ENCODE data around the gene DCUN1D4. TPM values are rescaled to one million over a fixed set of nuclear protein-coding genes. Genes with fewer than 3 reads are reported as not detected.

Gene DCUN1D4
- total RNA-seq, 2 experiments from 2014 or later, result 25.7 to 34.1 TPM

GRCh38 chr4:51862199-51862598, 19.2 kb downstream of the DCUN1D4 start:
- Mint-ChIP-seq H3K4me3 (no peak overlapping the region), H3K4me1 (no peaks in the 10 kb centered on the region), H3K27me3 (no peaks in the 10 kb centered on the region), H3K9me3 (no peaks in the 10 kb centered on the region), H3K27ac (no peak overlapping the region), H3K36me3 (ENCODE audit: low read depth) (peaks cover 13% of the 10 kb centered on the region)
- ChIA-PET CTCF (interaction anchor here (0.7 kb wide), 1 partner anchor 45 kb away, joined by 3 read pairs; no protein-coding TSS in a partner anchor), POLR2A (no interaction called here)
- no peak for DNase-seq

DNA sequence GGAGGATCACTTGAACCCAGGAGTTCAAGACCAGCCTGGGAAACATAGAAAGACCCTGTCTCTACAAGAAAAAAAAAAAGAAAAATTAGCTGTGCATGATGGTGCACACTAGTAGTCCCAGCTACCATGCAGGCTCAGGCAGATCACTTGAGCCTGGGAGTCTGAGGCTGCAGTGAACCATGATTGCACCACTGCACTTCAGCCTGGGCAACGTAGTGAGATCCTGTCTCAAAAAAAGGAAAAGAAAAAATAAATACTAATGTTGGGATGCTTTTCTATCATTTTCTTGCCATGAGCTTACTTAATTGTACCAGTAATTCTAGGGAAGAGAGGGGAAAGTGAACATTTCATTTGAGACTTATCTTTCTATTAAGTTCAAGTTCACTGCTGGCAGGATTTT, 19.8 kb downstream of the DCUN1D4 start:
- no peak overlapping the region for H3K27ac Mint-ChIP-seq
- H3K4me3 Mint-ChIP-seq, result no peak overlapping the region
- no peaks in the 10 kb centered on the region for H3K9me3 Mint-ChIP-seq
- no peaks in the 10 kb centered on the region for H3K4me1 Mint-ChIP-seq
- ChIA-PET POLR2A (no interaction called here), CTCF (interaction anchor here (0.8 kb wide), 1 partner anchor 17 kb away, joined by 3 read pairs; no protein-coding TSS in a partner anchor)
- H3K36me3 Mint-ChIP-seq (ENCODE audit: low read depth), result peaks cover 10% of the 10 kb centered on the region
- H3K27me3 Mint-ChIP-seq, result no peaks in the 10 kb centered on the region
- no peak for DNase-seq

DNA sequence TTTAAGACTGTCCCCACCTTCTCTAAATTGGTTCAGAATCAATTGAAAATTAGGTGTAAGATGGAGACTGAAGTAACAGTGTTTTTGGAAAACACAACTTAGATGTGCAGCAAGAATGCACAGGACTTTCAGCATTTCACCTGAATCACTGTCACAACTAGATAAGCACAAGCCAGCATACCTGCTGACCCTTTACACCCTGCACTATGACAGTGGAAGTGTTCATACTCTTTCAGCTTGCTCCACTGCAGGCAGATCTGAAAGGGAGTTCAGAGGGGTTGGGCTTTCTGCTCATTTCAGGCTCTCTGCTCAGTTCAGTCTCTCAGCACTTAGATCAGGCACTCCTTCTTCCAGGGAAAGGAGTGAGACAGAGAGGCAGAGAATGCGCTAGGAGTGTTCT, 22.8 kb downstream of the DCUN1D4 start:
- Mint-ChIP-seq H3K4me1 (no peaks in the 10 kb centered on the region), H3K4me3 (no peak overlapping the region), H3K36me3 (ENCODE audit: low read depth) (peaks cover 10% of the 10 kb centered on the region), H3K9me3 (no peaks in the 10 kb centered on the region), H3K27ac (no peak overlapping the region), H3K27me3 (no peaks in the 10 kb centered on the region)
- no peak for DNase-seq
- POLR2A ChIA-PET, result no interaction called here
- CTCF ChIA-PET, result no interaction called here

GRCh38 chr4:51866835-51867234, 23.9 kb downstream of the DCUN1D4 start:
- Mint-ChIP-seq H3K9me3 (no peaks in the 10 kb centered on the region), H3K36me3 (ENCODE audit: low read depth) (peaks cover 16% of the 10 kb centered on the region), H3K4me1 (no peaks in the 10 kb centered on the region), H3K27me3 (no peaks in the 10 kb centered on the region), H3K4me3 (no peak overlapping the region), H3K27ac (no peak overlapping the region)
- DNase-seq, result no peak
- ChIA-PET CTCF (no interaction called here), POLR2A (no interaction called here)

GRCh38 chr4:51867689-51868448, 24.9 kb downstream of the DCUN1D4 start:
- H3K27ac Mint-ChIP-seq, result no peak overlapping the region
- POLR2A ChIA-PET, result no interaction called here
- no peak for DNase-seq
- peaks cover 22% of the 10 kb centered on the region for H3K36me3 Mint-ChIP-seq (ENCODE audit: low read depth)
- H3K4me1 Mint-ChIP-seq, result no peaks in the 10 kb centered on the region
- no peaks in the 10 kb centered on the region for H3K9me3 Mint-ChIP-seq
- no peak overlapping the region for H3K4me3 Mint-ChIP-seq
- CTCF ChIA-PET, result no interaction called here
- no peaks in the 10 kb centered on the region for H3K27me3 Mint-ChIP-seq

DNA sequence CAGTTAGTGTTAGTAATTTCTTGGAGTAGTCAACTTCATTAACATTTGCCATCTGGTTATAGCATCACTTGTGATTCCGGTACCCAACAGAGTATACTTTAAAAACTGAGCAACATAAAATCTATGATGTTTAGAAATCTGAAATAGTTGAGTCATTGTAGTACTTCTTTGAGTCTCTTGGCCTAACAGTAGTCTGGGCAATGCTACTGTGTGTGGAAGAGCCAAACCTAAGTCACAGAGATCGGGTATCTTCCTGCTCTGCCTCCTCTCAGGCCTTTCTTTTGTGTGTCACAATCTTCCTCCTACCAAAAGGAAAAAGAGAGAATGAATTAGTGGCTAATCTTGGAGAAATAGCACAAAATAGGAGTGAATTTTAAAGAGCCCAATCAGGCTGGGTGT, 25.5 kb downstream of the DCUN1D4 start:
- CTCF ChIA-PET, result no interaction called here
- no peaks in the 10 kb centered on the region for H3K9me3 Mint-ChIP-seq
- DNase-seq, result no peak
- H3K4me1 Mint-ChIP-seq, result no peaks in the 10 kb centered on the region
- H3K36me3 Mint-ChIP-seq (ENCODE audit: low read depth), result peaks cover 22% of the 10 kb centered on the region
- no peaks in the 10 kb centered on the region for H3K27me3 Mint-ChIP-seq
- POLR2A ChIA-PET, result no interaction called here
- no peak overlapping the region for H3K27ac Mint-ChIP-seq
- H3K4me3 Mint-ChIP-seq, result no peak overlapping the region

DNA sequence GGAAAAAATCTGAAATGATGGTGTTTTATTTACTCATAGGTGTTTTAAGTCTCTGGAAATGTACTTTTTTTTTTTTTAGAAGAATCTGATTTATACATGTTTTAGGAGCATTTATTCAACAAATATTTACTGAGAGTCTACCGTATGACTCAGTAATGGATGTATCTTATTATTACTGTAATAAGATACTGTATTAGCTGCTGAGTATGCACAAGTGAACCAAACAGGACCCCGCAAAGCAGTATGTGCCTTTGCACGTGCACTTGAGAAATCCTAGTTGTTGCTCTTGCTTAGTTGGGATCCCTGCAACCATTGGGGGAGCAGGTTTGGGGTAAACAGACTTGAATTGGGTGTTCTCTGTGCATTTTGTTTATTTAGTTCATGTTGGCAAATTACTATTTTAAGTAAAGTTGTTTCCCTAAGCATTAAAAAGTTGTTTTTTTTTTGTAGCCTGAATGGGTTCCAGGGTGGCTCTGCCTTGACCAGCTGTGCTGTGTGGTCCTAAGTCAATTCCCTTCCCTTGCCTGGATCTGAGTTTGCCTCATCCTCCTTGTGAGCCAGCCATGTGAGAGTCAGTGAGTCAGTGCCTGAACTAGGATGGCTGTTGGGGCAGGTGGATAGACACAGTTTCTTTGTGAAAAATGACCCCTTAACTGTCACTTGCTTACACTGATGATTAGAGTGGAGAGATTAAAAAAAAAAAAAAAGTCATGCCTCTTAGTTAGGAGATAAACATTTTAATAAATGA, 27.7 kb downstream of the DCUN1D4 start:
- Mint-ChIP-seq H3K36me3 (ENCODE audit: low read depth) (peaks cover 31% of the 10 kb centered on the region), H3K4me3 (no peak overlapping the region), H3K27ac (no peak overlapping the region), H3K27me3 (no peaks in the 10 kb centered on the region), H3K4me1 (no peaks in the 10 kb centered on the region), H3K9me3 (no peaks in the 10 kb centered on the region)
- ChIA-PET CTCF (interaction anchor here (0.7 kb wide), 1 partner anchor 139 kb away, joined by 8 read pairs; no protein-coding TSS in a partner anchor), POLR2A (no interaction called here)
- DNase-seq, result no peak

DNA sequence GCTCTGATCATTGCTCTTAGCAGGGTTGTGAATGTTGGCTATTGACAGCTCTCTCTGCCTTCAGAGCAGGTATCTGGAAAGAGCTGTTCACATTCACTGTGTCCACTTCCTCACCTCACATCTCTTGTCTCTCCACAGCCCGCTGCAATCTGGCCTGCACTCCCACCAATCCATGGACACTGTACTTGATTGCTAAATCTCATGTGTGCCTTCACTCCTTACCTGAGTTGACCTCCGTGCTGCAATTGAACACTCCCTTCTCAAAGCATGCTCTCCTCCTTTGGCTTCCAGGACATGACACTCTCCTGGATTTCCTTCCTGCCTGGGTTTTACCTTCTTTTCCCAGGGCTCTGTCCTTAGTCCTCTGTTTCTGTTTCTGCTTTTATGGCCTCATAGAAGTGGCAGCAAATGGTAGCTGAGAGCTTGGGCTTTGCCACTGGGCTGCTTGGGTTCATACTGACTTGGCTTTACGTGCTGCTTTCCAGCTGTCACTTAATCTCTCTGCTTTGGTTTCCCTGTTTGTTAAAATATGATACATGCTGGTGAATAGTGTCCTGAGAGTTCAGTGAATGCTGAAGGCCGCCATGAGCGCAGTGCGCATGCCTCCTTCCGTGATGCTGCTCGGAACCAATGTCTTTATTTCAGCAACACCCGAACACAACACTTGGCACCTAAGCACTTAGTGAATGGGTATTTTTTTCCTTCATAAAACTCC, 29.5 kb downstream of the DCUN1D4 start:
- H3K4me3 Mint-ChIP-seq, result no peak overlapping the region
- peaks cover 39% of the 10 kb centered on the region for H3K36me3 Mint-ChIP-seq (ENCODE audit: low read depth)
- CTCF ChIA-PET, result no interaction called here
- DNase-seq, result no peak
- no peaks in the 10 kb centered on the region for H3K27me3 Mint-ChIP-seq
- H3K27ac Mint-ChIP-seq, result no peak overlapping the region
- H3K4me1 Mint-ChIP-seq, result no peaks in the 10 kb centered on the region
- H3K9me3 Mint-ChIP-seq, result no peaks in the 10 kb centered on the region
- POLR2A ChIA-PET, result no interaction called here

GRCh38 chr4:51874551-51874950, 31.6 kb downstream of the DCUN1D4 start:
- H3K4me3 Mint-ChIP-seq, result no peak overlapping the region
- no peaks in the 10 kb centered on the region for H3K9me3 Mint-ChIP-seq
- ChIA-PET CTCF (no interaction called here), POLR2A (no interaction called here)
- peaks cover 42% of the 10 kb centered on the region for H3K36me3 Mint-ChIP-seq (ENCODE audit: low read depth)
- no peak overlapping the region for H3K27ac Mint-ChIP-seq
- DNase-seq, result no peak
- no peaks in the 10 kb centered on the region for H3K27me3 Mint-ChIP-seq
- no peaks in the 10 kb centered on the region for H3K4me1 Mint-ChIP-seq

- DNase-seq, result no peak
- Mint-ChIP-seq H3K4me3 (no peak overlapping the region), H3K36me3 (ENCODE audit: low read depth) (peaks cover 32% of the 10 kb centered on the region), H3K27me3 (no peaks in the 10 kb centered on the region), H3K4me1 (no peaks in the 10 kb centered on the region), H3K27ac (no peak overlapping the region), H3K9me3 (no peaks in the 10 kb centered on the region)
- ChIA-PET POLR2A (no interaction called here), CTCF (interaction anchor here (0.6 kb wide), 1 partner anchor 413 kb away, joined by 3 read pairs; no protein-coding TSS in a partner anchor)
Measured at GRCh38 chr4:51878431-51878830, 35.5 kb downstream of the DCUN1D4 start.

DNA sequence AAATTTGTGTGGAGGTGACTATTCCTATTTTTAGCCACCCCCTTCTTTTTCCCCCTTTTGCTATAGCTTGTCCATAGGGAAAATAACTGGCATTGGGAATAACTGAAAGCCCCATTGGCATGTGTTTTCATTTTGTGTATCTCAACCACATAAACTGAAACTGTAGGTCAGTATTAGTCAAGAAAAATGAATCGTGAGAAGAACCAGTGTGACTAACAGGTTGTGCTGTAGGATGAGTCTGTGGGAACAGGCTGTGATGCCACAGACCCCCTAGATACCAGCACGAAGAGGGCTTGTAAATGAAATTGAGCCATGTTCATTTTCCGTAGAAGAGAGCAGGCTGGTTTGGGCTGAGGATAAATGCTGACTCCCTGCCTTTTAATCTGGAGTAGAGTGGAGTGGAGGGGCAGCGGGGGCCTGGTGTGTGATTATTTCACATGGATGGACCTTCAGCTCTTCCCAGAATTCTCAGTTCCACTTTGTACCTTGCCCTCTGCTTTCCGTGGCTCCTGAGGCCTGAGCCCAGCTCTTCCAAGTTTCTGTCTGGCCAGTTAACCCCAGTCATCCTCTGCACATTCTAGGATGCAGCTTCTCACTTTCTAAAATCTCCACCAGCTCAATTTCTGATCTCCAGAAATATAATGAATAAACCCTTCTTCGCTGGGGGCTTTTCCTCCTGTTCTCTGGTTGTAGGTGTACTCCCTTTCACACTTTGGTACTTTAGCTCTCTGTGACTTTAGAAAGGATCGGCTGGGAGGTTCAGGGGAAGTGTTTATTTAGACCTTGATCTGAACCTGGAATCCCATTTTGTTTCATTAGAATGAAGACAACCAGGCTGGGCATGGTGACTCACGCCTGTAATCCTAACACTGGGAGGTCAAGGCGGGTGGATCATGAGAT, 37.3 kb downstream of the DCUN1D4 start:
- CTCF ChIA-PET, result interaction anchor here (0.6 kb wide), 1 partner anchor 719 kb away, joined by 4 read pairs; no protein-coding TSS in a partner anchor
- H3K27ac Mint-ChIP-seq, result no peak overlapping the region
- H3K36me3 Mint-ChIP-seq (ENCODE audit: low read depth), result peaks cover 24% of the 10 kb centered on the region

GRCh38 chr4:51884055-51884454, 41.1 kb downstream of the DCUN1D4 start:
- Mint-ChIP-seq H3K4me1 (peaks cover 5% of the 10 kb centered on the region), H3K36me3 (ENCODE audit: low read depth) (peaks cover 22% of the 10 kb centered on the region), H3K4me3 (no peak overlapping the region), H3K27ac (no peak overlapping the region), H3K9me3 (no peaks in the 10 kb centered on the region), H3K27me3 (no peaks in the 10 kb centered on the region)
- POLR2A ChIA-PET, result no interaction called here
- no peak for DNase-seq
- CTCF ChIA-PET, result interaction anchor here (0.6 kb wide), 1 partner anchor 40 kb away, joined by 3 read pairs; no protein-coding TSS in a partner anchor

More for the DNA sequence above, 37.3 kb downstream of the DCUN1D4 start:
- Mint-ChIP-seq H3K4me3 (no peak overlapping the region), H3K27me3 (no peaks in the 10 kb centered on the region), H3K9me3 (no peaks in the 10 kb centered on the region), H3K4me1 (peaks cover 5% of the 10 kb centered on the region)
- DNase-seq, result no peak
- POLR2A ChIA-PET, result interaction anchor here (0.6 kb wide), 1 partner anchor 10 kb away, joined by 3 read pairs; no protein-coding TSS in a partner anchor

Data from activated CD4-positive, alpha-beta T cell treated with anti-CD3 and anti-CD28 coated beads, Interleukin-2, amount 10 ng/mL, durations not matched to agents 7 days and 5 days (primary cell).